ENCODE measurements around the gene FZR1. TPM values are rescaled to one million over a fixed set of nuclear protein-coding genes. Genes with fewer than 3 reads are reported as not detected.

The FZR1 gene
- polyA plus RNA-seq, 3 donors: 7.7 to 44.6 (median 9.4) TPM

DNA sequence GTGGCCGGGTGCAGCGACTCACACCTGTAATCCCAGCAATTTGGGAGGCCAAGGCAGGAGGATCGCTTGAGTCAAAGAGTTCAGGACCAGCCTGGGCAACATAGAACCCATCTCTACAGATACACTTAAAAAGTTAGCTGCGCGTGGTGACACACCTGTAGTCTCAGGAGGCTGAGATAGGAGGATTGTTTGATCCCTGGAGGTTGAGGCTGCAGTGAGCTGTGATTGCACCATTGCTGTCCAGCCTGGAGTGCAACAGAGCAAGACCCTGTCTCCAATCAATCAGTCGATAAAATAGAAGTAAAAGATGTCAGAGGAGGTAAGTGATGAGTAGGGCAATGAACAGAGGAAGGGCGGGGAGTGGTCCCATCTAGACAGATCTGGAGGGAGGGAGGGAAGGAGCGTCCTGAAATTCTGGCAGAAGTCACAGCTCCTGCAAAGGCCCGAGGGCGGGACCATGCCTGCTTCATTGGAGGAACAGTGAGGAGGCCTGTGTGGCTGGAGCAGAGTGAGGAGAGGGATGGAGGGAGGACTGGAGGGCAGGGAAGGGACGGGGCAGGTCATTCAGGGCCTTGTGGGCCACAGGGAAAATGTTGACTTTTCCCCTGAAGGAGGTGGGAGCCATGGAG is 35.5 kb upstream of the FZR1 start:
- H3K27me3 Mint-ChIP-seq (ENCODE audit: low read depth in 3 of 3): peaks cover 0 to 6% (median 4%) of the 10 kb centered on the region in 3 donors
- Histone ChIP-seq H4K20me1 (ENCODE audit: insufficient read depth, low read length) (peaks cover 26% of the 10 kb centered on the region), H3K27ac (ENCODE audit: low read depth in 1 of 2, low read length in 2 of 2) (no peak overlapping the region), H3K79me2 (ENCODE audit: insufficient read depth, low read length) (no peaks in the 10 kb centered on the region), H3K9me3 (replicated peaks in 1 of 2; ENCODE audit: control insufficient read depth in 1 of 2, insufficient read depth in 1 of 2, low read length in 2 of 2) (no peaks in the 10 kb centered on the region), H3K4me2 (replicated peaks; ENCODE audit: extremely low read depth, low read length, poor library complexity, severe bottlenecking) (no peak overlapping the region), H2AFZ (ENCODE audit: insufficient read depth, low read depth, low read length, poor library complexity, severe bottlenecking) (no peak overlapping the region), H3K4me1 (ENCODE audit: control insufficient read depth in 1 of 2, insufficient read depth in 2 of 2, low read length in 2 of 2) (no peaks in the 10 kb centered on the region), H3K27me3 (ENCODE audit: control insufficient read depth in 2 of 2, insufficient read depth in 2 of 2, low read length in 2 of 2) (no peaks in the 10 kb centered on the region), H3K4me3 (replicated peaks in 1 of 3; ENCODE audit: low read depth in 2 of 3, low read length in 3 of 3) (no peak overlapping the region), H3K9ac (ENCODE audit: insufficient read depth, low read length, poor library complexity, severe bottlenecking) (no peak overlapping the region), H3K36me3 (replicated peaks in 1 of 2; ENCODE audit: control insufficient read depth in 1 of 2, insufficient read depth in 2 of 2, low read length in 2 of 2) (no peaks in the 10 kb centered on the region)
- intact Hi-C loops (cut with micrococcal nuclease): loop anchor here in 1 of 2 donors (5.0 kb wide), 1 partner anchor 143 kb away; no protein-coding TSS in a partner anchor
- peaks cover 2% of the 10 kb centered on the region for H3K4me1 Mint-ChIP-seq
- H3K36me3 Mint-ChIP-seq: peaks cover 4% of the 10 kb centered on the region in 2 donors
- H3K4me3 Mint-ChIP-seq: no peak overlapping the region
- peak overlapping the region in 1 of 7 donors; percentile 84 for H3K27ac Mint-ChIP-seq
- DNase-seq: no peak
- H3K9me3 Mint-ChIP-seq: peaks cover 0 to 2% (median 0%) of the 10 kb centered on the region in 7 donors
- TF ChIP-seq, protein P1, sequence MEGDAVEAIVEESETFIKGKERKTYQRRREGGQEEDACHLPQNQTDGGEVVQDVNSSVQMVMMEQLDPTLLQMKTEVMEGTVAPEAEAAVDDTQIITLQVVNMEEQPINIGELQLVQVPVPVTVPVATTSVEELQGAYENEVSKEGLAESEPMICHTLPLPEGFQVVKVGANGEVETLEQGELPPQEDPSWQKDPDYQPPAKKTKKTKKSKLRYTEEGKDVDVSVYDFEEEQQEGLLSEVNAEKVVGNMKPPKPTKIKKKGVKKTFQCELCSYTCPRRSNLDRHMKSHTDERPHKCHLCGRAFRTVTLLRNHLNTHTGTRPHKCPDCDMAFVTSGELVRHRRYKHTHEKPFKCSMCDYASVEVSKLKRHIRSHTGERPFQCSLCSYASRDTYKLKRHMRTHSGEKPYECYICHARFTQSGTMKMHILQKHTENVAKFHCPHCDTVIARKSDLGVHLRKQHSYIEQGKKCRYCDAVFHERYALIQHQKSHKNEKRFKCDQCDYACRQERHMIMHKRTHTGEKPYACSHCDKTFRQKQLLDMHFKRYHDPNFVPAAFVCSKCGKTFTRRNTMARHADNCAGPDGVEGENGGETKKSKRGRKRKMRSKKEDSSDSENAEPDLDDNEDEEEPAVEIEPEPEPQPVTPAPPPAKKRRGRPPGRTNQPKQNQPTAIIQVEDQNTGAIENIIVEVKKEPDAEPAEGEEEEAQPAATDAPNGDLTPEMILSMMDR (IDR thresholded peaks at IDR 0.05): no peak
- WGBS (ENCODE audit: insufficient coverage): 84% methylated on average over 7 of the region's 11 CpGs

DNA sequence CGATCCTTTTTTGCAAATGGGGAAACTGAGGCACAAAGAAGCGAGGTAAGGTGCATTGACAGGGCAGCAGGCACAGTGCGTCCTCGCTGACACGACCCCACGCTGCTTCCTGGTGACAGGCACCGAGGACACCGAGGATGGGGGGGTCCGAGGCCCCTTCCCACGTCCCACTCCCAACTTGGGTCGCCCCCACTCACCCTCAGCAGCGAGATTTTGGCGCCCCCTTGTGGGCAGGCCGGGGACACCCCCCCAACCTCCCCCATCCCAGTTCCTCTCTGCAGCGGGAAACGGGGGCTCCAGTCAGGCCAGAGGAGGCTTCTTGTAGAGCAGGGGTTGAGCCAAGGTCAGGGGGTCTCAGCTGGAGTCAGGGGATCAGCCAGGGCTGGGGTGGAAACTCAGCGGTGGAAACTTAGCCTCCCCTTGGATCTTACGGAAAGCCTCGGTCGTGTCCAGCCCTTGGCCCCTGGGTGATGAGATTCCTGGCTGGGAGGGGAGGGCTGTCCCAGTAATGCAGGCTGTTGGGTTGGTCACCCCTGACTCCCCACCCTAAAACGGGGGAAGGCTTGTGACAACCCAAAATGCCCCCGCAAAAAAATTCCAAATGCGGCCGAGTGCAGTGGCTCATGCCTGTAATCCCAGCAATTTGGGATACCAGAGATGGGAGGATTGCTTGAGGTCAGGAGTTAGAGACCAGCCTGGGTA is 34.0 kb upstream of the FZR1 start:
- H3K36me3 Mint-ChIP-seq: no peaks in the 10 kb centered on the region
- Histone ChIP-seq H3K9ac (ENCODE audit: insufficient read depth, low read length, poor library complexity, severe bottlenecking) (no peak overlapping the region), H3K4me3 (replicated peaks in 1 of 3; ENCODE audit: low read depth in 2 of 3, low read length in 3 of 3) (no peak overlapping the region), H3K4me1 (ENCODE audit: control insufficient read depth in 1 of 2, insufficient read depth in 2 of 2, low read length in 2 of 2) (no peaks in the 10 kb centered on the region), H3K36me3 (replicated peaks in 1 of 2; ENCODE audit: control insufficient read depth in 1 of 2, insufficient read depth in 2 of 2, low read length in 2 of 2) (no peaks in the 10 kb centered on the region), H3K79me2 (ENCODE audit: insufficient read depth, low read length) (no peaks in the 10 kb centered on the region), H3K9me3 (replicated peaks in 1 of 2; ENCODE audit: control insufficient read depth in 1 of 2, insufficient read depth in 1 of 2, low read length in 2 of 2) (no peaks in the 10 kb centered on the region), H3K4me2 (replicated peaks; ENCODE audit: extremely low read depth, low read length, poor library complexity, severe bottlenecking) (no peak overlapping the region), H3K27ac (ENCODE audit: low read depth in 1 of 2, low read length in 2 of 2) (no peak overlapping the region), H2AFZ (ENCODE audit: insufficient read depth, low read depth, low read length, poor library complexity, severe bottlenecking) (no peak overlapping the region), H4K20me1 (ENCODE audit: insufficient read depth, low read length) (peaks cover 15% of the 10 kb centered on the region), H3K27me3 (ENCODE audit: control insufficient read depth in 2 of 2, insufficient read depth in 2 of 2, low read length in 2 of 2) (no peaks in the 10 kb centered on the region)
- H3K27me3 Mint-ChIP-seq (ENCODE audit: low read depth in 3 of 3): peaks cover 3 to 6% (median 4%) of the 10 kb centered on the region in 3 donors
- intact Hi-C loops (cut with micrococcal nuclease): loop anchor here in 1 of 2 donors (5.0 kb wide), 1 partner anchor 145 kb away; no protein-coding TSS in a partner anchor
- TF ChIP-seq, protein P1 (IDR thresholded peaks at IDR 0.05): peak; percentile 79
- peak in 1 of 3 donors; percentile 36 for DNase-seq
- H3K4me1 Mint-ChIP-seq: peaks cover 2% of the 10 kb centered on the region
- 39% methylated on average over 14 of the region's 24 CpGs for WGBS (ENCODE audit: insufficient coverage)
- no peak overlapping the region for H3K4me3 Mint-ChIP-seq
- no peak overlapping the region for H3K27ac Mint-ChIP-seq
- peaks cover 0 to 4% (median 0%) of the 10 kb centered on the region in 7 donors for H3K9me3 Mint-ChIP-seq

Data from CD14-positive monocyte (primary cell).